HG03280 (cell line): ENCODE data around the gene PPP1R3G.

ENCODE experiments used
- ATAC-seq: cut with Tn5 transposase; IDR thresholded peaks from one replicate; pipeline ENCODE4 v1.9.1; 2021; ENCODE audit warnings: mild to moderate bottlenecking, moderate library complexity; ENCODE audit not compliant: unreplicated experiment

Gene PPP1R3G

DNA sequence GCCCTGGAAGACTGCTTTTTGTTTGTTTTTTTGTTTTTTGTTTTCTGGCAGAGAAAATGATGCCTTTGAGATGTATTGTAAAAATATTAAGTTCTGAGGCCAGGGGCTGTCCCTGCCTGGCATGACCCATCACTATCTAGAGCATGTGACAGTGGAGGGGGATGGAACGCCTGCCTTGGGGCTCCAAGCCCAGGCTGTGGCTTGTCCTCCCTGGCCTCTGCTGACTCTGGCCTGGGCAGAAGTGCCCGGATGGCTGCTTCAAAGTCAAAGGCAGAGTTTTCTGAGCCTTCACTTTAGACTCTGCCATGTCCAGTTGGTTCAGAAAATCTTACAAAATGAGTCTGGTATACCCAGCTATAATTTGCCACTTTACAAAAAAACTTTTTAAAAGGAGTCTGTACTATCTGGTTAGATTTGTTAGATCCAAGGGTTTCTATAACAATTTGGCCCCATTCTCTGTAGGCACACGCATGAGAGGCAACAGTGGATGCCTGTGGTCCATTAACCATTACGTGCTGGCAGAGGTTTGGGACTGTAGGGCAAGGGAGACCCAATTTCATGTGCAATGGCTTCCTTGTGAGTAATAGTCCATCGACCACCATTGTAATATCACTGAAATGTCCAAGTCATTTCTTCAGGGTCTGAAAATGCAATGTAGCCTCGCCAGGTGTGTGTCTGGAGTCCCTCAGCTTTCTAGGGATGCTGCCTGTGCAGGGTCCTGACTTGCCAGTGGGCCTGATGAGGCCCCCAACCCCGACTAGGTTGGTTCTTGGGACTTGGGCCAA is 8.3 kb downstream of the PPP1R3G start:
- ATAC-seq, result no peak

DNA sequence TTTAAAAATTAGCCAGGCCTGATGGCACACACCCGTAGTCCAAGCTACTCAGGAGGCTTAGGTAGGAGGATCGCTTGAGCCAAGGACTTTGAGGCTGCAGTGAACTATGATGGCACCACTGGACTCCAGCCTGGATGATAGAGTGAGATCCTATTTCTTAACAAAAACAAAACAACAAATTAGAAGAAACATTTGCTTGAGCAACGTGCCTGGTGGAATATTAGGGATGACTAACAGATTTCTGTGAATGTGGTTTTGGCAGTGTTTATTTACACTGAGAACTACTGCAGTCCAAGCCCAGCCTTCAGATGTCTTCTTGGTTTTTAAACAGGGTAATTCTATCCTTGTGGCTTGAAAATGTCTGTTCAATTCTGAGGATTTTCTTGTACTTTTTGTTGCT is 9.2 kb downstream of the PPP1R3G start:
- ATAC-seq, result no peak

DNA sequence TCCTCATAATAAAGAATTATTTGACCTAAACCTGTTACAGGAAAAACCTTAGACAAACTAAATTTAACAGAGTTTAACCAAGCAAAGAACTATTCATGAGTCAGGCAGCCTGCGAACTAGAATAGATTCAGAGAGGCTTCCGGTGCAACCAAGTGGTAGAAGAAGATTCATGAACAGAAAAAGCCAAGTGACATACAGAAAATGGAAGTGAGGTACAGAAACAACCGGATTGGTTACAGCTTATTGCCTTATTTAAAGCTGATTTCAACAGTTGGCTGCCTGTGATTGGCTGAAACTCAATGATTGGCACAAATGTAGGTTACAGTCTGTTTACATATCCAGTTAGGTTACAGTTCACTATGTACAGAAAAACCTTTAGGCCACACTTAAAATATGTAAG is 10.1 kb downstream of the PPP1R3G start:
- ATAC-seq, result peak; percentile 78

DNA sequence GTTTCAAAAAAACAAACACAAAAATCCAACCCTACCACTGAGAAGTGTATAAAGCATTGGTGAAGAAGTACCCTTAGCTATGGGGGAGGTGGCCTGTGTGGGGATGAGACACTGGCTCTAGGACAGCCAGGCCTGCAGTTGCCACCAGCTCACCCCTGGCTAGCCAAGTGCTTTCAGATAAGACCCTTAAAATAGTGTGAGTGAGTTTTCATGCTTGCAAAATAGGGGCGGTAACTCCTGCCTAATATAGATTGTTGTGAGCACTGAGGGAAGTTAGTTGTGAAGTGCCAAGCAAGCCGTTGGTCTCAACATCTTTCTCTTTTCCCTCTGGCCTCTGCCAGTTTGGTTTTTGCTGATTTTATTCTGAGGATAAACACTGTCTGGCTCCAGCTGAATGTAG is 11.3 kb downstream of the PPP1R3G start:
- ATAC-seq, result no peak

DNA sequence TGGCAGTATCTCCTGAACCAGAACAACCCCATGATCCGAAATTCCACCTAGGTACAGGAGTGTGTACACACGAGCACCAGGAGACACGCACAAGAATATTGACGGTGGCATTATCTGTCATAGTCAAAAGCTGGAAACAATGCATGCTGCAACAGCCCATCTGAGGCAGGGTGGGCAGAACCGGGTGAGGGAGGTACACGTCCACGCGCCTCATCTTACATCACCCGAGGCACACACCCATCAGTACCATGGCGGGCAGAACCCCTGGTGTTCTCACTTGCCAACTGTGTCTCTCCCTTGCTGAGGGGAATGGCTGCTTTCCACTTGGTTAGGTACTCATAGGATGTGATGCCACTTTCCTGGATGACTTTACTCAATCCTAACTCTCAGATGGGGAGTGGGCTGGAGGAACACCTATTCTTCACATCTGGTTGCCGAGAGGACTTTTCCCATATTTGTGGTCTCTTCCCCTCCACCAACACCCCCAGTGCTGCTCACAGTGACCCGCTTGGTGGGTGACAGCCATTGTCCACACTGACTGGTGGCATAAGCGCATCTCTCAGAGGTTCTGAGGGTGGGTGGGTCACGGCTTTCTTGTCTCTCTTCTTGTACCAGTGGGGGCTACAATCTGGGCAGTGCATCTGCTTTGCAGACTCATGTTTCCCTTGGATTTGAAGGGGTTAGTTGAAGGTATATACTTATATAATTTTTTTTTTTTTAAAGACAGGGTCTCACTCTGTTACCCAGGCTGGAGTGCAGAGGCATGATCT is 13.5 kb downstream of the PPP1R3G start:
- no peak for ATAC-seq

DNA sequence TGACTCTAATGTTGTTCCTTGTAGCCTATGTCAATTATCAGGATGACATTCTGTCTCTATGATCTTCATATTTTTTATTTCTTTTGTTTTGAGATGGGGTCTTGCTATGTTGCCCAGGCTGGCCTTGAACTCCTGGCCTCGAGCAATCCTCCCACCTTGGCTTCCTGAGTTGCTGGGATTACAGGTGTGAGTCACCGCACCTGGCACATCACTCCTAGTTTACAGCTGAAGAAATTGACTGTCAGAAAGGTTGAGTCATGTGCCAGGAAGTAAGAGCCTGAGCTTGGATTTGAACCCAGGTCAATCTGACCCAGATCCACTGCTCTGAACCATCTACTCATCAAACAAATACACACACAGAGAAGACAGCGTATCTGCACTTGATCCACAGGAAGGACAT is 14.4 kb downstream of the PPP1R3G start:
- ATAC-seq, result no peak

DNA sequence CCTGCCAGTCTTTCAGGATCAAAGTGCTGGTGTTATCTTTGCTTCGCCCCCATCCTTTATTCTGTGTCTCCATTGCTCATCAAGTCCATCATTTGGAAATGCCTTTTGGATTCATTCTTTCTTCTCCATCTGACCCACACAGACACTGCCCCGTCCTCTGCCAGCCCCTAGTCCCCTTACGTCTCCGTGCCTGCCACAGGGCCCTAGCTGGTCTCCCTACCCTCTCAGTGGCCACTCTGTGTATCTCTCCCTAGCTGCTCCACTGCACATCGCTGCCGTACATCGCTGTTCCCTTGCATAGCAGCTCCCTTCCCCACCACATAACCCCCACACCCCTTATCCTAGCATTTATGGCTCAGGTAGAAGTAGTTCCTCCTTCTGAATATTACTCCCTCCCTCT is 15.7 kb downstream of the PPP1R3G start:
- no peak for ATAC-seq

DNA sequence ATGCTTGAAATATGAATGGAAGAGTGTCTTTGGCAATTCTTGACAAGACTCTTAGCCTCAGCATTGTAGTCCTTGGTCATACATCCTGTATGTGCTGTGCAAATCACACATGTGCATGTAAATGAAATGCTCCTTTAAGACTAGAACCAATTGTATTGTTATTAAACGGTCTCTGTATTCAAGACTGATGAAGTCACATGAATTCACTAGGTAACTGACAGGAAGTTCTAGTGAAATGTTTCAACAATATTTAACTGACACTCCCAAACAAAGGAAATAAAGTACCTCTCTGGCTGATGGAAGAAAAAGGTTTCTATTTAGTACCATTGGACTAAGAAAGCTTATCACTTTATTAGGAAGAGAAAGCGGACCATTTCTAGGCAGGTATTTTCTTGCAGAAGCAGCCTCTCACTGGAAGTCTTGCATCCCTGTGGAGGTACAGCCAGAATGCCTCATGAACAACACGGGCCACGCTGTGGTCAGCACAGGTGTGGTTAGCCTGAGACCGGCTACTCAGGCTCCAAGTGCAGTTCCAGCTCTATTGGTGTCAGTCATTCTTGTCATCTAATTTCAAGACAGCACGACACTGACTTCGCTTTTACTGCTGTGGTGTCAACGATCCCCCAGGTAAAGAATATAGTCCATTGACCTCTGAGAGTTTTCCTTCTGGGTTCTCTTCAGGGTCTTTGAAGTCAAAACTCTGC is 17.3 kb downstream of the PPP1R3G start:
- no peak for ATAC-seq

DNA sequence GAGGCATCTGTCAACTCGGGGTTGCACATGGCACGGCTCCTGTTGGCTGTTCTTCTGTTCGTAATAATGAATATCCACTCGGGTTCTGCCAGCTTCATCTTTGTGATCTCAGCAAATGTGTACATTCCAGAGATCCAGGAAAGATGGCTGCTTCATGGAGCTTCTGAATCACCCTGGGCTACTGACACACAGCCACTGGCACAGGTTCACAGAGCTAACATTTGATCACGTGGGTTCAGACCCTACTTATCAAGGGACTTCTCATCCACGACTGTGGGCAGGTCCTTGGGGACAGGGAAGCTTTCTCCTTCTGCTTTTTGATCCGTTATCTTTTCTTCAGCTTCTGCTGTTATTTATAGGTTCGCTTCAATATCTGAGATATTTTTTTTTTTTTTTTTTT is 18.1 kb downstream of the PPP1R3G start:
- ATAC-seq, result no peak

DNA sequence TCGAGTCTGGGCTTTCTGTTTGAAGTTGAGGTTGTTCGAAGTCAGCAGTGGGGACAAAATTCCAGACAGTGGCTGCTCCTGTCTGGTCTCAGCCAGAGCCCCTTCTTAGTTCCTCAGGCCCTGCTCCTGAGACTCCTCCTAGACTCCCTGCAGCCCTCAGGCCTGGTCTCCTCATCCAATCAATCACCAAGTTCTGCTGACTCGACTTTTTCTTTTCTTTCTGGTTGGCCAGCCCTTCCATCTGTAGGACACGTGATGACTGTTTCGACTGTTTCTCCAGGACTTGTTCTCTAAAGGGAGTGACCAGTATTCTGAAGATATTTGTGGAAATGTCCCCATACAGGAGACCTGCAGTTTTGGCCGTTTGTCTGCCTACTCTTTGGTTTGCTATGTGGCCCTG is 19.5 kb downstream of the PPP1R3G start:
- ATAC-seq, result no peak

DNA sequence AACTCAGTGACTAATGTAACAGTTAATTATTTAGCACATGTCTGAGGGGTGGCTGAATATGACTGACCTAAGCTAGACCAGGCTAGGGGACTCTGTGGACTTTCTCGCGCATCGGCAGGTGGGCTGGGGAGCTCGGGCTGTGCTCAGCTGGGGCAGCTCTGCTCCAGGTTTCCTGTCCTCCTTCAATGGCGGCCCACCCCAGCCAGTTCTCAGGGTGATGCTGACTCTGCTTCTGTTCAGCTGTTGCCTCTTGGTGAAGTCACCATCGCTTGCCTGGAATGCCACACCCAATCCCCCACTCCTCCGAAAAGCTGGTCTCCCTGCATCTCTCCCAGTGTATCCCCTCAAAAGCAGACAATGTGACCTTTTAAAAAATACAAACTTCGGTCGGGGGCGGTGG is 20.0 kb downstream of the PPP1R3G start:
- ATAC-seq, result no peak

DNA sequence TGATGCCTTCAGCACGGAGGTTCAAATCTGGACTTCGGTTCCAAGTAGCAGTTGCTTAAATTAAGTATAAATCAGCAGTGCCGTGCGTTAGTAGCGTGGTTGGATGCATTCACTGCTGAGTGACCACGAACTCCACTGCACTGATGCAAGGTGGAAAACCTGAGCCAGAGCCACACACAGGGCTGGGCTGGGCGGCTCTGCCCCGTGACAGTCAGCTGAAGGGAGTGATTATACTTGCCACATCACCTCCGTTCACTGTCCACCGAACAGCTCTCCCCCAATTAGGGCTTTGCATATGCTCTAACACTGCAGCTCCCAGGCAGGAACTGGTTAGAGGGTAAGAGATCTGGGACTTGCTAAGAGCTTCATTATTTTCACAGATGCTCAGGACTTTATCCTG is 22.2 kb downstream of the PPP1R3G start:
- no peak for ATAC-seq

DNA sequence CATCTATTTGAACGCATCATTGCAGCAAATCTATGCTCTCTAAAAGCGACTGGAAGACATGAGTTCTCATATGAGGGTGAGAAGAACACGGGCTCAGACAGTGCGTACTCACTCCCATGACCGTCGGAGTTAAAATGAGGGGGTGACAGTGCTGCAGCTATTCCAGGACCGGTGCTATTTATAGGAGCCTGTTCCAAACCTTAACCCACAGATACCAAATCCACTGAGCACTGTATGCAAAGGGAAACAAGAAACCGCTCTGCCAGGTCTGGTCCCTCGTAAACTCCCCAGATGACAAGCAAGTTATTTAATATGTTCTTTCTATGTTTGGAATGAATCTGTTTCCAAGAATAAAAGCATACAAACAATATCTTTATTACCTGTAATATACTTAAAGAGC is 22.9 kb downstream of the PPP1R3G start:
- ATAC-seq, result no peak

DNA sequence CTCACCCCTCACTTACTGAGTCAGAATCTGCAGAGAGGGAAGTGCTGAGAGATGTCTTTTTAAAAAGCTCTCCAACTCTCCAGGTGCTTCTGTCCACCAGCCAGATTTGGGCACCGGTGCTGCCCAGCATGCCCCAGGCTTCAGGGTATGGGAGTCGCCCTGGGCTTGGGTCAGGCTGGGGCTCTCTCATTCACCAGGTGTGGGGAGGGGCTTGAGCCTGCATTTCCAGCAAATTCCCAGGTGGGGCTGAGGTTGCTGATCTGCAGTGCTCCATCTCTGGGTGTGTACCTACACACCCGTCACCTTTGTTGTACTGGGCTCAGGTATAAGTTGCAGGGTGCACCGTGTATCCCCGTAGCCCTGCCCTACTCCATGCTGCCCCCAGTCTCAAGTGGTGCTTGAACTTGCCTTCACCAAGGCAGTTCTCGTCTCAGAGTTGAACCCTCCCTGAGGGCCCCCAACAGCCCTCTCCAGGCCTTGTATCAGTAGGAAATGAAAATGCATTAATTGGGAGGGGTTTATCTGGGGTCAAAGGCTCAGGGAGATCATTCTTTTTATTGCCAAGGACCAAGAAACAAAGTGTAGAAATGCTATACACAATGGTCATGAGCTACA is 23.5 kb downstream of the PPP1R3G start:
- no peak for ATAC-seq

DNA sequence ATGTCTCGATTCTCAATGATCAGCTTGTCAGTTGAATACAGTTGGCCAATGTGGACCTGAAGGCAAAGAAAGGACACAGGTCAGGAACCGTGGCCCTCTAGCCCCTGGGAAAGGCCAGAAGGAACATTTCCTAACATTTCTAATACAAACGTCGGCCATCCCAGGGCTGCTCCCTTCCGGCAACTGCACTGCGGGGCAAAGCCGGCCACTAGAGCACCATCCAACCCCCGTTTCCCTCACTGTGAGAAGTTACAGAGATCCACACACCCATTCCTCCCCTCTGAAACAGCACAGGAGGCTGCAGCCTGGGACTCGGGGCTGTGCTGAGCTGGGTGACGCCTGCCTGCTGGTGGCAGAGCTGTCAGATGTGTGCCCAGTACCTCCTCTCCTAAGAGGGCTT is 24.3 kb downstream of the PPP1R3G start:
- ATAC-seq, result no peak

DNA sequence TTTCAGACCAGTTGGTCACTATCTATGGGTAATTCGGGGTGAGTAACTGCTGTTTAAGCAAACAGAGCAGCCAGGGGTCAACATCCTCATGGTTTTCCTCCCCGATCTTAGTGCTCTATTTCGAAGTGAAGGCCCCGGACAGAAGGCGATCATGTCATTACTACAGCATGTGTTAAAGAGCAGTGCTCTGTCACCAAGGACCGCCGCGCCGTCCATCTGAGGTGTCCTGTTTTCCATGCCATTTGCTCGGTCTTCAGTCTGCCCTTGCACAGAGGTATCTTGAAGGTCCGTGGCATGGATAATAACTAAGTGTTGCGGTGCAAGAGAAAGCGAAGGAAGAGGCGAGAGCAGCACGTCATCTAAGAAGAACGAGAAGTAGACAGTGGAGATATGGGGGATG is 25.1 kb downstream of the PPP1R3G start:
- no peak for ATAC-seq

DNA sequence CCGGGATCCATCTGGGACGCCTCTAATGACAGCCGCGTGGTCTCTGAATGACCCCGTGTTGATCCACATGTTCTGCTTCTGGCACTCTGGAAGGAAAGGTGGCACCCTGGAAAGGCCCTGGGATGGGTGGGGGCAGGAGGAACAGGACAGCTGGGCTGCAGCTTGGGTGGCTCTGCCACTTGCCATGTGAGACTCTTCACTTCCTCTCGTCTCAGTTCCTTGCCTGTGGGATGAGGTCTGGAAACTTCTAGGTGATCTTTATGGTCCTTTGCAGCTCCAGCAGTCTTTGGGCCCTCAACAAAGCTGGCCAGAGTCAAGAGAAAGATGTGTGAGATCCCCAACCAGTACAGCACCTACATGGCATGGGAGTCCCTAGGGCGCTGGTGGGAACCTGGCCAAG is 26.5 kb downstream of the PPP1R3G start:
- ATAC-seq, result no peak

DNA sequence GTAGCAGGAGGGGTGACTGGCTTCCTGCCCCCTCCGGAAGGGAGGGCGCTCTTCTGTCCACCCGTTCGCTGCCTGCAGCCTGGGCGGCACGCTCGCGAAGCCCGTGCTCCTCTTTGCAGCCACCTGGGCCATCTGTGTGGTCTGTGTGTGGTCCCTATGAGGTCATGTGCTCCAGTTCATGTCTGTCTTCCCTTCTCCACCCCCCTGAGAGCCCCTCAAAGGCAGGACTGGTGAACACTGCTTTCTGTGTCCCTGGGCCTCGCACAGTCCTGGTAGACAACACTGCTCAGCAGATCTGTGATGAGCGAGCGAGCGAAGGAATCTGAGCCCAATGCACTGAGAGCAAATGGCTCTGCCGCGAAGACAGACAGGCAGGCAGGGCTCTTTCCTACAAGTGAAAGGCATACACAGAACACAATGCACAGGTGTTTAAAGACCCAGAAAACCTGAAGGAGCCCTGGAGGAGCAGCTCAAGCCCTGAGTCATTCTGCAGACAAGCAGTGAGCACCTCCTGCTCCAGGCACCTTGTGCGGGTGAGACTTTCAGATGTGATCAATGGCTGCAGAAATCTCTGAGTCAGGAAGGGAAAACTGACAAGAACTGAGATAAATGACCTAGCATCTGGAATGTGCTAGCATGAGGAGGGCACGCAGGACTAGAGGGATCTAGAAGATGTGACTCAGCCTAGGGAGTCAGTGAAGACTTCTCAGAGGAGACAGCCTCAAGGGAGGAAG is 27.1 kb downstream of the PPP1R3G start:
- ATAC-seq, result no peak

DNA sequence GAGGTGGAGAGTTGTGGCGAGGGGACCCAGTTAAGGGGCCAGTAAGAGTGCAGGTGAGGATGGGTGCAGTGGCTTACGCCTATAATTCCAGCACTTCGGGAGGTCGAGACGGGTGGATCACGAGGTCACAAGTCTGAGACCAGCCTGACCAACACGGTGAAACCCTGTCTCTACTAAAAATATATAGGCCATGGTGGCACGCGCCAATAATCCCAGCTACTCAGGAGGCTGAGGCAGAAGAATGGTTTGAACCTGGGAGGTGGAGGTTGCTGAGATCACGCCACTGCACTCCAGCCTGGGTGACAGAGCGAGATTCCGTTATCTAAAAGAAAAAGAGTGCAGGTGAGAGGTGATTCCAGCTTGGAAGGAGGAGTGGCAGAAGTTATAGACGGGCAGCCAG is 28.0 kb downstream of the PPP1R3G start:
- no peak for ATAC-seq

DNA sequence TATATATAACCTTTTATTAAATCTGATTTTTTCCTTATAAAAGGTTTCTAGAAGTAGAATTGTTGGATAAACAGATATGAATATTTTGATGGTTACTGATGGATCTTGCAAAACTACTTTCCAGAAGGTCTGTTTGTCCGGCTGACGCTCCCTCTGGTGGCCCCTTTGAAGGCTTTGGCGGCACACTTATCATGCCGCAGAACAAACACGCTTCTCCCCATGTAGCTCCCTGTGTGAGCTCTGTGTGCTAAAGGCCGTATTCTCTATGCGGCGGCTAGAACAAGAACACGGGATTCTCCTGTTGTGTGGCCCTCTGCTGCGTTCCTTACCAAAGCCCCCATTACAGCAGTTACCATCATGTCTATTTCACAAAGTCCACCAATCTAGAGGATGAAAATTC is 30.0 kb downstream of the PPP1R3G start:
- no peak for ATAC-seq
